NB4 (cell line): Measurements from ENCODE around the gene UPK1B.
"Not testable (repeated sequence)": the region's sequence is repeated elsewhere in the genome, so short reads cannot be mapped to it uniquely, and the experiment has no call there.

ENCODE experiments used
- DNase-seq: peaks from one replicate; pipeline ENCODE4 v3.0.0; 2010; ENCODE audit warnings: low read depth
- H3K4me3 ChIP-seq: one replicate; pipeline ENCODE4 v1.5.1; 2011; ENCODE audit warnings: mild to moderate bottlenecking, low read depth, low read length, moderate library complexity
- MYC ChIP-seq: IDR thresholded peaks from 2 replicates; pipeline ENCODE4 v1.6.1; 2011; ENCODE audit warnings: low read depth, low read length
- POLR2A ChIP-seq: IDR thresholded peaks from 2 replicates; pipeline ENCODE4 v1.6.1; 2011; ENCODE audit warnings: mild to moderate bottlenecking; ENCODE audit not compliant: insufficient read length; ENCODE audit errors: extremely low read depth
- TF ChIP-seq, protein P1 (sequence below): IDR thresholded peaks from one replicate; pipeline ENCODE4 v1.5.1; 2012; ENCODE audit warnings: low read depth, low read length
- TF ChIP-seq, protein P2 (sequence below): IDR thresholded peaks from 2 replicates; pipeline ENCODE4 v1.6.1; 2011; ENCODE audit warnings: low read depth, low read length

UPK1B gene

DNA sequence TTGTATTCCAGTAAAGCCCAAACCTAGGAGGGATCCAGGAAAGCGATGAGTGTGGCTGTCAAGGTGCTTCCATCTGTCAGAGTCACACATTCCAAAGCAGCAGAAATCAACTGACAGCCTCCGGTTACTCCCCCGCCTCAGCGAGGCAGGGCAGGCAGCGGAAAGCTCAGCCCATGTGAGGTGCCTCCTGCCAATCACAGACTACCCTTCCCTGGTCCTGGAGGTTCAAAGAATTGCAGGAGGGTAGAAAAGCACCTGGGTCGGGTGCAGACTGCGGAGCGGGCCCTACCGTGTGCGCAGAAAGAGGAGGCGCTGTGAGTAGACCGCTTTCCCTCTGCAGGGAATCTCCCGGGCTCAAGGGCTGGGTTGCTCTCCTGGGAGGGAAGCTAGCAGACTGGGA, at the start of gene UPK1B:
Gene UPK1B (plus strand): TSS at position 274 of the 400 bp plus-strand sequence. CDS start 13,144 bp downstream, outside the sequence.
- TF ChIP-seq POLR2A: no peak
- TF ChIP-seq MYC: no peak
- TF ChIP-seq, protein P1, sequence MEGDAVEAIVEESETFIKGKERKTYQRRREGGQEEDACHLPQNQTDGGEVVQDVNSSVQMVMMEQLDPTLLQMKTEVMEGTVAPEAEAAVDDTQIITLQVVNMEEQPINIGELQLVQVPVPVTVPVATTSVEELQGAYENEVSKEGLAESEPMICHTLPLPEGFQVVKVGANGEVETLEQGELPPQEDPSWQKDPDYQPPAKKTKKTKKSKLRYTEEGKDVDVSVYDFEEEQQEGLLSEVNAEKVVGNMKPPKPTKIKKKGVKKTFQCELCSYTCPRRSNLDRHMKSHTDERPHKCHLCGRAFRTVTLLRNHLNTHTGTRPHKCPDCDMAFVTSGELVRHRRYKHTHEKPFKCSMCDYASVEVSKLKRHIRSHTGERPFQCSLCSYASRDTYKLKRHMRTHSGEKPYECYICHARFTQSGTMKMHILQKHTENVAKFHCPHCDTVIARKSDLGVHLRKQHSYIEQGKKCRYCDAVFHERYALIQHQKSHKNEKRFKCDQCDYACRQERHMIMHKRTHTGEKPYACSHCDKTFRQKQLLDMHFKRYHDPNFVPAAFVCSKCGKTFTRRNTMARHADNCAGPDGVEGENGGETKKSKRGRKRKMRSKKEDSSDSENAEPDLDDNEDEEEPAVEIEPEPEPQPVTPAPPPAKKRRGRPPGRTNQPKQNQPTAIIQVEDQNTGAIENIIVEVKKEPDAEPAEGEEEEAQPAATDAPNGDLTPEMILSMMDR: no peak
- TF ChIP-seq, protein P2, sequence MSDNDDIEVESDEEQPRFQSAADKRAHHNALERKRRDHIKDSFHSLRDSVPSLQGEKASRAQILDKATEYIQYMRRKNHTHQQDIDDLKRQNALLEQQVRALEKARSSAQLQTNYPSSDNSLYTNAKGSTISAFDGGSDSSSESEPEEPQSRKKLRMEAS: no peak
- H3K4me3 ChIP-seq: no peak within 1 kb of the TSS
- DNase-seq: no peak

DNA sequence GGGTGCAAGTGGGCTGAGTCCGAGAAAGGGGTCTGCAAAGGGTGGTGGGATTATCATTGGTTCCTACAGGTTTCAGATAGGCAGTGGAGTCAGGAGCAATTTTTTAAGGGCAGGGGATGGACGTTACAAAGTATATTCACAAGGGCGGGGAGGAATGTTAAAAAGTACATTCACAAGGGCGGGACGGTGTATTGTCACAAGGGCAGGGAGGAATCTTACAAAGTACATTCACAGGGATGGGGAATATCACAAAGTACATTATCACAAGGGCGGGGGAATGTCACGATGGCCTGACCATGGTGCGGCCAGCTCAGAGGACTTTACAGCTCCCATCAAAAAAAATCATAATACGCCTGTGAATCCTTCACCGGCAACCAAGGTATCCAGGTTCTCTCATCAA, 48.1 kb upstream of the UPK1B start:
- H3K4me3 ChIP-seq: no peak overlapping the region
- no peak for DNase-seq
- TF ChIP-seq MYC: no peak
- TF ChIP-seq, protein P2: no peak
- no peak for TF ChIP-seq POLR2A
- TF ChIP-seq, protein P1: no peak

DNA sequence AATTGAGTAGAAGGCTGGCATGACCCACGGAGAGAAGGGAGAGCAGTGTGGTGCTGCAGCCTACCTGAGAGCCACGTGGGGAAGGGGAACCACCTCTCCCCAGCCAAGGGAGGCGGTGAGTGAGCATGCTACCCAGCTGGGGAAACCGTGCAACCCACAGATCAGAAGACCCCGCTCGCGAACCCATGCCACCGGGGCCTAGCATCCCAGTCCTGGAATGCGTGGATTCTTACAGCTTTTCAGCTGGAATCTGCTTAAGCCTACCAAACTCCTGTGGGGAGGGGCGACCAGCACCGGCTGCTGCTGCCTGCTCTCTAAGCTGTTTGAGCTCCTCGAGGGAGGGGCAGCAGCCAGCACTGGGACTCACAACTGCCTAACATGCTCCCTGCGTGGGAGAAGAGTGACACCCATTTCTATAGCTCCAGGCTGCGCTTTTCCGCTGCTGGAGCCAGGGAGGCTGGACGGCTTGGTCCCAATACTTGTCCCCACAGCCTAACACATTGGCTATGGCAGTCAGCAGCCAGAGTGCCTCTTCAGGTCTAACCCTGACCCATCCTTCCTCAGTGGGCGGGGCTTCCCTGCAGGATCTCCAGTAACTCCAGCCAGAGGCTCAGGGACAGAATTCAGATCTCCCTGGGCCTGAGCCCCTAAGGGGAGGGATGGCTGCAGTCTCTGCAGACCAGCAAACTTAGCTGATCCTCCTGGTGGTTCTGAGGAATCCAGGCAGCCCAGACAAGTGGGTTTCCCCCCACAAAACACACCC, 47.5 kb upstream of the UPK1B start:
- no peak overlapping the region for H3K4me3 ChIP-seq
- DNase-seq: no peak
- TF ChIP-seq, protein P1: no peak
- TF ChIP-seq MYC: no peak
- TF ChIP-seq, protein P2: no peak
- TF ChIP-seq POLR2A: no peak

DNA sequence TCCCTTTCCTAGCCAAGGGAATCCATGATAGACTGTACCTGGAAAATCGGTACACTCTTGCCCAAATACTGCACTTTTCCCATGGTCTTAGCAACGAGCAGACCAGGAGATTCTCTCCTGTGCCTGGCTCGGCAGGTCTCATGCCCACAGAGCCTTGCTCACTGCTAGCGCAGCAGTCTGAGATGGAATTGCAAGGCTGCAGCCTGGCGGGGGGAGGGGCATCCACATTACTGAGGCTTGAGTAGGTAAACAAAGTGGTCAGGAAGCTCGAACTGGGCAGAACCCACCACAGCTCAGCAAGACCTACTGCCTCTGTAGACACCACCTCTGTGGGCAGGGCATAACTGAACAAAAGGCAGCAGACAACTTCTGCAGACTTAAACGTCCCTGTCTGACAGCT, 43.1 kb upstream of the UPK1B start:
- not testable (repeated sequence) for H3K4me3 ChIP-seq, DNase-seq

DNA sequence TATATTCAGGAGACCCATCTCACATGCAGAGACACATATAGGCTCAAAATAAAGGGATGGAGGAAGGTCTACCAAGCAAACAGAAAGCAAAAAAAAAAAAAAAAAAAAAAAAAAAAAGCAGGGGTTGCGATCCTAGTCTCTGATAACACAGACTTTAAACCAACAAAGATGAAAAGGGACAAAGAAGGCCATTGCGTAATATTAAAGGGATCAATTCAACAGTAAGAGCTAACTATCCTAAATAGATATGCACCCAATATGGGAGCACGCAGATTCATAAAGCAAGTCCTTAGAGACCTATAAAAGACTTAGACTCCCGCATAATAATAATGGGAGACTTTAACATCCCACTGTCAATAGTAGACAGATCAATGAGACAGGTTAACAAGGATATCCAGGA, 41.1 kb upstream of the UPK1B start:
- not testable (repeated sequence) for DNase-seq, H3K4me3 ChIP-seq

DNA sequence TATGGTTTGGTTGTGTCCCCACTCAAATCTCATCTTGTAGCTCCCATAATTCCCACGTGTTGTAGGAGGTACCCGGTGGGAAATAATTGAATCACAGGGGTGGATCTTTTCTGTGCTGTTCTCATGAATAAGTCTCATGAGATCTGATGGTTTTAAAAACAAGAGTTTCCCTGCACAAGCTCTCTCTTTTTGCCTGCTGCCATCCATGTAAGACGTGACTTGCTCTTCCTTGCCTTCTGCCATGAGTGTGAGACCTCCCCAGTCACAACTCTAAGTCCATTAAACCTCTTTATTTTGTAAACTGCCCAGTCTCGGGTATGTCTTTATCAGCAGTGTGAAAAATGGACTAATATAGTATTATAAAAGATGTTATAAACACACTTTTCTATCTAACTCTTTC, 34.0 kb upstream of the UPK1B start:
- H3K4me3 ChIP-seq, DNase-seq: not testable (repeated sequence)

DNA sequence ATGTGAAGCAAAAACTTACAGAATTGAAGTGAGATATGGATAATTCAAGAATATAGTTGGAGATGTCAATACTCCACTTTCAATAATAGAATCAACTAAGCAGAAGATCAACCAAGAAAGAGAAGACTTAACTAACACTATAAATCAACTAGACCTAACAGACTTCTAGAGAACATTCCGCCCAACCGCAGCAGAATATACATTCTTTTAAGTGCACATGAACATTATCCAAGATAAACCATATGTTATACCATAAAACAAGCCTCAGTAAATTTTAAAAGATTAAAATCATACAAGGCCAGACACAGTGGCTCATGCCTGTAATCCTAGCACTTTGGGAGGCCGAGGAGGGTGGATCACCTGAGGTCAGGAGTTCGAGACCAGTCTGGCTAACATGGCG, 32.9 kb upstream of the UPK1B start:
- TF ChIP-seq MYC: no peak
- no peak for TF ChIP-seq POLR2A
- TF ChIP-seq, protein P2: no peak
- TF ChIP-seq, protein P1: no peak
- DNase-seq: no peak

More for the DNA sequence above, 32.9 kb upstream of the UPK1B start:
- no peak overlapping the region for H3K4me3 ChIP-seq
